ENCODE measurements around the gene DNAJC11.

GRCh38 chr1:6603238-6603914 lies 98.2 kb downstream of the DNAJC11 start:
- TF ChIP-seq CTCF (IDR thresholded peaks at IDR 0.05; ENCODE audit: insufficient read depth, low read length) (no peak), POLR2AphosphoS5 (IDR thresholded peaks at IDR 0.05; ENCODE audit: low read depth) (no peak)

All from HL-60 (cell line).